Measurements from ENCODE around the gene CXXC5.

- TF ChIP-seq, protein P1, sequence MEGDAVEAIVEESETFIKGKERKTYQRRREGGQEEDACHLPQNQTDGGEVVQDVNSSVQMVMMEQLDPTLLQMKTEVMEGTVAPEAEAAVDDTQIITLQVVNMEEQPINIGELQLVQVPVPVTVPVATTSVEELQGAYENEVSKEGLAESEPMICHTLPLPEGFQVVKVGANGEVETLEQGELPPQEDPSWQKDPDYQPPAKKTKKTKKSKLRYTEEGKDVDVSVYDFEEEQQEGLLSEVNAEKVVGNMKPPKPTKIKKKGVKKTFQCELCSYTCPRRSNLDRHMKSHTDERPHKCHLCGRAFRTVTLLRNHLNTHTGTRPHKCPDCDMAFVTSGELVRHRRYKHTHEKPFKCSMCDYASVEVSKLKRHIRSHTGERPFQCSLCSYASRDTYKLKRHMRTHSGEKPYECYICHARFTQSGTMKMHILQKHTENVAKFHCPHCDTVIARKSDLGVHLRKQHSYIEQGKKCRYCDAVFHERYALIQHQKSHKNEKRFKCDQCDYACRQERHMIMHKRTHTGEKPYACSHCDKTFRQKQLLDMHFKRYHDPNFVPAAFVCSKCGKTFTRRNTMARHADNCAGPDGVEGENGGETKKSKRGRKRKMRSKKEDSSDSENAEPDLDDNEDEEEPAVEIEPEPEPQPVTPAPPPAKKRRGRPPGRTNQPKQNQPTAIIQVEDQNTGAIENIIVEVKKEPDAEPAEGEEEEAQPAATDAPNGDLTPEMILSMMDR (IDR thresholded peaks at IDR 0.05) = no peak
- TF ChIP-seq POLR2AphosphoS5 (IDR thresholded peaks at IDR 0.05; ENCODE audit: insufficient read depth in 1 of 2, low read depth in 1 of 2) (no peak), POLR2A (IDR thresholded peaks at IDR 0.05) (no peak)
Observed at GRCh38 chr5:139640421-139641115, 7.6 kb upstream of the CXXC5 start.
